ENCODE measurements around the gene SYS1.

SYS1 gene

GRCh38 chr20:45339799-45340198 lies 23.2 kb upstream of the SYS1 start:
- no peaks in the 10 kb centered on the region for H3K9me3 ChIP-seq (ENCODE audit: insufficient read depth, low read depth, low read length)
- H3F3A ChIP-seq (ENCODE audit: low read depth): no peaks in the 10 kb centered on the region
- H3K36me3 ChIP-seq (ENCODE audit: insufficient read depth, low read length): no peaks in the 10 kb centered on the region
- H2AFZ ChIP-seq (ENCODE audit: low read length): no peak overlapping the region
- H3K4me2 ChIP-seq (ENCODE audit: low read depth, low read length, poor library complexity, severe bottlenecking): no peak overlapping the region
- peaks cover 15% of the 10 kb centered on the region for H3K4me1 ChIP-seq (ENCODE audit: insufficient read depth, low read length, poor library complexity, severe bottlenecking)
- H3K9me2 ChIP-seq (replicated peaks; ENCODE audit: low read depth, low read length): no peaks in the 10 kb centered on the region
- H3K27me3 ChIP-seq (ENCODE audit: insufficient read depth, low read length, poor library complexity, severe bottlenecking): no peaks in the 10 kb centered on the region
- no peak for TF ChIP-seq CTCF (conservative IDR thresholded peaks at IDR 0.05; ENCODE audit: low read length)
- TF ChIP-seq EZH2phosphoT487 (IDR thresholded peaks at IDR 0.05; ENCODE audit: borderline replicate concordance): no peak
- H3K4me3 ChIP-seq (ENCODE audit: low read length, poor library complexity, severe bottlenecking): no peak overlapping the region
- H3K9ac ChIP-seq (ENCODE audit: low read depth, low read length, poor library complexity, severe bottlenecking): no peak overlapping the region
- H4K20me1 ChIP-seq (ENCODE audit: insufficient read depth, low read length, poor library complexity, severe bottlenecking): no peaks in the 10 kb centered on the region
- no peaks in the 10 kb centered on the region for H3K79me2 ChIP-seq (ENCODE audit: insufficient read depth, low read length)

GRCh38 chr20:45340236-45340847 lies 22.6 kb upstream of the SYS1 start:
- peaks cover 21% of the 10 kb centered on the region for H3K4me1 ChIP-seq (ENCODE audit: insufficient read depth, low read length, poor library complexity, severe bottlenecking)

GRCh38 chr20:45340951-45341350 lies 22.0 kb upstream of the SYS1 start:
- Histone ChIP-seq H3K9ac (ENCODE audit: low read depth, low read length, poor library complexity, severe bottlenecking) (no peak overlapping the region), H3K27me3 (ENCODE audit: insufficient read depth, low read length, poor library complexity, severe bottlenecking) (no peaks in the 10 kb centered on the region), H3K79me2 (ENCODE audit: insufficient read depth, low read length) (no peaks in the 10 kb centered on the region), H2AFZ (ENCODE audit: low read length) (no peak overlapping the region), H3K4me3 (ENCODE audit: low read length, poor library complexity, severe bottlenecking) (no peak overlapping the region), H3K4me2 (ENCODE audit: low read depth, low read length, poor library complexity, severe bottlenecking) (no peak overlapping the region), H4K20me1 (ENCODE audit: insufficient read depth, low read length, poor library complexity, severe bottlenecking) (no peaks in the 10 kb centered on the region), H3K9me2 (replicated peaks; ENCODE audit: low read depth, low read length) (no peaks in the 10 kb centered on the region), H3F3A (ENCODE audit: low read depth) (no peaks in the 10 kb centered on the region), H3K36me3 (ENCODE audit: insufficient read depth, low read length) (no peaks in the 10 kb centered on the region), H3K9me3 (ENCODE audit: insufficient read depth, low read depth, low read length) (no peaks in the 10 kb centered on the region), H3K4me1 (ENCODE audit: insufficient read depth, low read length, poor library complexity, severe bottlenecking) (peaks cover 27% of the 10 kb centered on the region)
- TF ChIP-seq EZH2phosphoT487 (IDR thresholded peaks at IDR 0.05; ENCODE audit: borderline replicate concordance): no peak
- no peak for TF ChIP-seq CTCF (conservative IDR thresholded peaks at IDR 0.05; ENCODE audit: low read length)

More at GRCh38 chr20:45340236-45340847, 22.6 kb upstream of the SYS1 start:
- Histone ChIP-seq H3K9ac (ENCODE audit: low read depth, low read length, poor library complexity, severe bottlenecking) (no peak overlapping the region), H3F3A (ENCODE audit: low read depth) (no peaks in the 10 kb centered on the region), H3K9me2 (replicated peaks; ENCODE audit: low read depth, low read length) (no peaks in the 10 kb centered on the region), H3K4me2 (ENCODE audit: low read depth, low read length, poor library complexity, severe bottlenecking) (no peak overlapping the region), H3K79me2 (ENCODE audit: insufficient read depth, low read length) (no peaks in the 10 kb centered on the region), H3K27me3 (ENCODE audit: insufficient read depth, low read length, poor library complexity, severe bottlenecking) (no peaks in the 10 kb centered on the region), H2AFZ (ENCODE audit: low read length) (no peak overlapping the region), H3K9me3 (ENCODE audit: insufficient read depth, low read depth, low read length) (no peaks in the 10 kb centered on the region), H3K4me3 (ENCODE audit: low read length, poor library complexity, severe bottlenecking) (no peak overlapping the region), H4K20me1 (ENCODE audit: insufficient read depth, low read length, poor library complexity, severe bottlenecking) (no peaks in the 10 kb centered on the region), H3K36me3 (ENCODE audit: insufficient read depth, low read length) (no peaks in the 10 kb centered on the region)
- TF ChIP-seq CTCF (conservative IDR thresholded peaks at IDR 0.05; ENCODE audit: low read length) (no peak), EZH2phosphoT487 (IDR thresholded peaks at IDR 0.05; ENCODE audit: borderline replicate concordance) (no peak)

Data from Loucy (cell line).